ENCODE measurements around the gene LRP6.

DNA sequence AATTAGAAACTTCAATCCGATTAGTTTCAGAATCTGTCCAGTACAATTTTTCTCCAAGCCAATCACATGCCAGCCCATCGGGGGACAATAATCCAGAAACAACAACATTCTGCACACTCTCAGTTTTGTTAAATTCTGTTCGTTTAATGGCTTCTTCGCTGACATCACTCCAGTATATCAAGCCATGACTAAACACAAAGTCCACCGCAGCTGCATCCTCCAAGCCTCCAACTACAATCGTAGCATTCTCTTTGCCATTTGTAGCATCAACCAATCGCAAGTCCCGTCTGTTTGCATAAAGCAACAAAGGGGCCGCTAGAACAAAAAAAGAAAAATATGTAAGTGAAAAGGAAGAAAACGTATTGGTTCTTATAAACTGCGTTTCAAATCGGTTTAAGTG is 22.5 kb downstream of the LRP6 start:
- TF ChIP-seq, protein P1, sequence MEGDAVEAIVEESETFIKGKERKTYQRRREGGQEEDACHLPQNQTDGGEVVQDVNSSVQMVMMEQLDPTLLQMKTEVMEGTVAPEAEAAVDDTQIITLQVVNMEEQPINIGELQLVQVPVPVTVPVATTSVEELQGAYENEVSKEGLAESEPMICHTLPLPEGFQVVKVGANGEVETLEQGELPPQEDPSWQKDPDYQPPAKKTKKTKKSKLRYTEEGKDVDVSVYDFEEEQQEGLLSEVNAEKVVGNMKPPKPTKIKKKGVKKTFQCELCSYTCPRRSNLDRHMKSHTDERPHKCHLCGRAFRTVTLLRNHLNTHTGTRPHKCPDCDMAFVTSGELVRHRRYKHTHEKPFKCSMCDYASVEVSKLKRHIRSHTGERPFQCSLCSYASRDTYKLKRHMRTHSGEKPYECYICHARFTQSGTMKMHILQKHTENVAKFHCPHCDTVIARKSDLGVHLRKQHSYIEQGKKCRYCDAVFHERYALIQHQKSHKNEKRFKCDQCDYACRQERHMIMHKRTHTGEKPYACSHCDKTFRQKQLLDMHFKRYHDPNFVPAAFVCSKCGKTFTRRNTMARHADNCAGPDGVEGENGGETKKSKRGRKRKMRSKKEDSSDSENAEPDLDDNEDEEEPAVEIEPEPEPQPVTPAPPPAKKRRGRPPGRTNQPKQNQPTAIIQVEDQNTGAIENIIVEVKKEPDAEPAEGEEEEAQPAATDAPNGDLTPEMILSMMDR (IDR thresholded peaks at IDR 0.05; ENCODE audit: insufficient read depth, low read depth, low read length), result no peak
- no peak for TF ChIP-seq EZH2 (IDR thresholded peaks at IDR 0.05; ENCODE audit: insufficient read depth, low read length)

Measured in astrocyte (in vitro differentiated cells and primary cell).